Vagina (tissue), 2 donors: ENCODE data around the gene COLQ. TPM values are rescaled to one million over a fixed set of nuclear protein-coding genes. Genes with fewer than 3 reads are reported as not detected.

Experiments used
- DNase-seq, 2 donors: peaks; one replicate each; pipeline ENCODE4 v3.0.0-alpha.2; 2017; ENCODE audit errors: extremely low spot score in 2 of 2
- H3K27ac ChIP-seq: fragments of 200-600 bp; sonication (generic); one replicate; pipeline ENCODE4 v1.5.1; 2019
- H3K27me3 ChIP-seq: fragments of 200-600 bp; sonication (generic); one replicate; pipeline ENCODE4 v1.5.1; 2019
- H3K36me3 ChIP-seq, 2 donors: fragments of 200-600 bp; sonication (generic); one replicate each; pipeline ENCODE4 v1.5.1; 2017 to 2019
- H3K4me1 ChIP-seq: fragments of 200-600 bp; sonication (generic); one replicate; pipeline ENCODE4 v1.5.1; 2019
- H3K4me3 ChIP-seq, 2 donors: fragments of 200-600 bp; sonication (generic); 1 replicate in 1 of 2; 2 replicates in 1 of 2; pipeline ENCODE4 v1.5.1; 2016 to 2019
- H3K9me3 ChIP-seq: fragments of 200-600 bp; sonication (generic); one replicate; pipeline ENCODE4 v1.5.1; 2019
- POLR2A ChIP-seq, 2 donors: fragments of 450-650 bp; IDR thresholded peaks; one replicate each; pipeline ENCODE4 v1.6.1; 2017; ENCODE audit warnings: antibody characterized with exemption in 2 of 2, mild to moderate bottlenecking in 2 of 2, moderate library complexity in 2 of 2
- POLR2AphosphoS5 ChIP-seq, 2 donors: sonication (generic); formaldehyde crosslinking; IDR thresholded peaks; one replicate each; pipeline ENCODE4 v1.9.0; 2017; ENCODE audit warnings: antibody characterized with exemption in 2 of 2, mild to moderate bottlenecking in 2 of 2, low read depth in 1 of 2; ENCODE audit not compliant: insufficient read depth in 1 of 2
- intact Hi-C: fragments of 100-400 bp; cut with DNase I; formaldehyde crosslinking; loops from one replicate; pipeline ENCODE4 v1.15.1; 2023
- total RNA-seq: library from RNA; depleted of rRNA; stranded (reverse); fragments of >200 nt; gene quantifications from one replicate; pipeline ENCODE4 v1.2.3, GENCODE V29; 2016
- TF ChIP-seq, protein P1 (sequence below), 3 experiments: fragments of 450-650 bp in 2 of 3; fragments of 200-600 bp in 1 of 3; sonication (generic) in 1 of 3; IDR thresholded peaks; one replicate each; pipeline ENCODE4 v1.5.1; 2017 to 2019; ENCODE audit warnings: antibody characterized with exemption in 3 of 3, mild to moderate bottlenecking in 2 of 3, moderate library complexity in 2 of 3

Gene COLQ
- total RNA-seq, 1 donor from 2014 or later = 12.8 TPM

- Histone ChIP-seq H3K4me1 (no peaks in the 10 kb centered on the region), H3K27me3 (no peaks in the 10 kb centered on the region), H3K27ac (no peak overlapping the region), H3K36me3 (peaks cover 0 to 14% of the 10 kb centered on the region in 2 donors), H3K9me3 (no peaks in the 10 kb centered on the region), H3K4me3 (no peak overlapping the region)
- DNase-seq = no peak
- TF ChIP-seq, protein P1, sequence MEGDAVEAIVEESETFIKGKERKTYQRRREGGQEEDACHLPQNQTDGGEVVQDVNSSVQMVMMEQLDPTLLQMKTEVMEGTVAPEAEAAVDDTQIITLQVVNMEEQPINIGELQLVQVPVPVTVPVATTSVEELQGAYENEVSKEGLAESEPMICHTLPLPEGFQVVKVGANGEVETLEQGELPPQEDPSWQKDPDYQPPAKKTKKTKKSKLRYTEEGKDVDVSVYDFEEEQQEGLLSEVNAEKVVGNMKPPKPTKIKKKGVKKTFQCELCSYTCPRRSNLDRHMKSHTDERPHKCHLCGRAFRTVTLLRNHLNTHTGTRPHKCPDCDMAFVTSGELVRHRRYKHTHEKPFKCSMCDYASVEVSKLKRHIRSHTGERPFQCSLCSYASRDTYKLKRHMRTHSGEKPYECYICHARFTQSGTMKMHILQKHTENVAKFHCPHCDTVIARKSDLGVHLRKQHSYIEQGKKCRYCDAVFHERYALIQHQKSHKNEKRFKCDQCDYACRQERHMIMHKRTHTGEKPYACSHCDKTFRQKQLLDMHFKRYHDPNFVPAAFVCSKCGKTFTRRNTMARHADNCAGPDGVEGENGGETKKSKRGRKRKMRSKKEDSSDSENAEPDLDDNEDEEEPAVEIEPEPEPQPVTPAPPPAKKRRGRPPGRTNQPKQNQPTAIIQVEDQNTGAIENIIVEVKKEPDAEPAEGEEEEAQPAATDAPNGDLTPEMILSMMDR (IDR thresholded peaks at IDR 0.05) = peak; percentile 40 to 58 (median 46)
- no peak for TF ChIP-seq POLR2AphosphoS5 (IDR thresholded peaks at IDR 0.05; ENCODE audit: insufficient read depth in 1 of 2, low read depth in 1 of 2)
- no peak for TF ChIP-seq POLR2A (IDR thresholded peaks at IDR 0.05)
- intact Hi-C loops = loop anchor here (10.0 kb wide), 1 partner anchor 113 kb away; no protein-coding TSS in a partner anchor
These were observed 36.0 kb upstream of the COLQ start for GRCh38 chr3:15557511-15557946.

- intact Hi-C loops = loop anchor here (10.0 kb wide), 1 partner anchor 112 kb away; no protein-coding TSS in a partner anchor
- peaks cover 0 to 14% of the 10 kb centered on the region in 2 donors for H3K36me3 ChIP-seq
- DNase-seq = no peak
- no peak for TF ChIP-seq POLR2A (IDR thresholded peaks at IDR 0.05)
- no peak for TF ChIP-seq POLR2AphosphoS5 (IDR thresholded peaks at IDR 0.05; ENCODE audit: insufficient read depth in 1 of 2, low read depth in 1 of 2)
- TF ChIP-seq, protein P1 (IDR thresholded peaks at IDR 0.05) = no peak
- no peaks in the 10 kb centered on the region for H3K4me1 ChIP-seq
- H3K4me3 ChIP-seq = no peak overlapping the region
- no peaks in the 10 kb centered on the region for H3K9me3 ChIP-seq
- H3K27me3 ChIP-seq = no peaks in the 10 kb centered on the region
- H3K27ac ChIP-seq = no peak overlapping the region
These were observed 35.0 kb upstream of the COLQ start for GRCh38 chr3:15556512-15556911.

- DNase-seq = no peak
- intact Hi-C loops = loop anchor here (10.0 kb wide), 1 partner anchor 109 kb away; no protein-coding TSS in a partner anchor
- no peaks in the 10 kb centered on the region for H3K27me3 ChIP-seq
These were observed 32.2 kb upstream of the COLQ start for GRCh38 chr3:15553749-15554148.

DNA sequence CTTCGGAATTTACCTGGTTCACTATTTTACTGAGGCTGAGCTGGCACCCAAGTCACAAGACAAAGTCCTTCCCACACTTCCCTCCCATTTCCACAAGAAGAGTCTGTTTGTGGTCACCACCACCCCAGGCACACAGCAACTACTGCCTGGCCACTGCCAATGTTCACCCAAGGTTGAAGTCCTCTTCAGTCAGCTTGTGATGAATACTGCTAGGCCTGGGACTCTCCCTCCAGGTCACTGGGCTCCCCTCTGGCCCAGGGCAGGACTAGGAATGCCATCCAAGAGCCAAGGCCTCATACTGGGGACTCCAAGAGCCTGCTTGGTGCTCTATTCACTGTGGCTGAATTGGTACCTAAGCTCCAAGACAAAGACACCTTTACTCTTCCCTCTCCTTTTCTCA lies 30.4 kb upstream of the COLQ start:
- Histone ChIP-seq H3K4me3 (no peak overlapping the region), H3K9me3 (no peaks in the 10 kb centered on the region), H3K27ac (no peak overlapping the region), H3K27me3 (no peaks in the 10 kb centered on the region), H3K36me3 (peaks cover 0 to 5% of the 10 kb centered on the region in 2 donors), H3K4me1 (no peaks in the 10 kb centered on the region)
- TF ChIP-seq POLR2A (IDR thresholded peaks at IDR 0.05) (no peak), POLR2AphosphoS5 (IDR thresholded peaks at IDR 0.05; ENCODE audit: insufficient read depth in 1 of 2, low read depth in 1 of 2) (no peak)
- DNase-seq = no peak
- intact Hi-C loops = loop anchor here (10.0 kb wide), 1 partner anchor 107 kb away; no protein-coding TSS in a partner anchor

More at GRCh38 chr3:15553749-15554148, 32.2 kb upstream of the COLQ start:
- H3K9me3 ChIP-seq = no peaks in the 10 kb centered on the region
- no peak overlapping the region for H3K27ac ChIP-seq
- no peak overlapping the region for H3K4me3 ChIP-seq
- no peaks in the 10 kb centered on the region for H3K4me1 ChIP-seq
- TF ChIP-seq POLR2A (IDR thresholded peaks at IDR 0.05) = no peak
- H3K36me3 ChIP-seq = peaks cover 0 to 5% of the 10 kb centered on the region in 2 donors

DNA sequence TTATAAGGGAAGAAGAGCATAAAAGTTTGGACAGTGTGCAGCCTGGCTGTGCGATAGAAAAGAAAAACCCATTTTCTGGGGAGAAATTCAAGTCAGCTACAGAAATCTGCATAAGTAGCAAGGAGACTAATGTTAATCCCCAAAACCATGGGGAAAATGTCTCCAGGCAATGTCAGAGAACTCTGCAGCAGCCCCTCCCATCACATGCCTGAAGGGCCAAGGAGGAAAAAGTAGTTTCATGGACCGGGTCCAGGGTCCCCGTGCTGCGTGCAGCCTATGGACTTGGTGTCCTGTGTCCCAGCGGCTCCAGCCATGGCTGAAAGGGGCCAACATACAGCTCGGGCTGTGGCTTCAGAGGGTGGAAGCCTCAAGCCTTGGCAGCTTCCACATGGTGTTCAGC lies 28.3 kb upstream of the COLQ start:
- no peaks in the 10 kb centered on the region for H3K36me3 ChIP-seq
- no peaks in the 10 kb centered on the region for H3K9me3 ChIP-seq
- no peak overlapping the region for H3K27ac ChIP-seq
- no peaks in the 10 kb centered on the region for H3K27me3 ChIP-seq
- no peak for DNase-seq
- intact Hi-C loops = loop anchor here (10.0 kb wide), 1 partner anchor 105 kb away; no protein-coding TSS in a partner anchor
- TF ChIP-seq, protein P1 (IDR thresholded peaks at IDR 0.05) = no peak
- TF ChIP-seq POLR2A (IDR thresholded peaks at IDR 0.05) = no peak
- no peak for TF ChIP-seq POLR2AphosphoS5 (IDR thresholded peaks at IDR 0.05; ENCODE audit: insufficient read depth in 1 of 2, low read depth in 1 of 2)
- no peak overlapping the region for H3K4me3 ChIP-seq
- no peaks in the 10 kb centered on the region for H3K4me1 ChIP-seq

DNA sequence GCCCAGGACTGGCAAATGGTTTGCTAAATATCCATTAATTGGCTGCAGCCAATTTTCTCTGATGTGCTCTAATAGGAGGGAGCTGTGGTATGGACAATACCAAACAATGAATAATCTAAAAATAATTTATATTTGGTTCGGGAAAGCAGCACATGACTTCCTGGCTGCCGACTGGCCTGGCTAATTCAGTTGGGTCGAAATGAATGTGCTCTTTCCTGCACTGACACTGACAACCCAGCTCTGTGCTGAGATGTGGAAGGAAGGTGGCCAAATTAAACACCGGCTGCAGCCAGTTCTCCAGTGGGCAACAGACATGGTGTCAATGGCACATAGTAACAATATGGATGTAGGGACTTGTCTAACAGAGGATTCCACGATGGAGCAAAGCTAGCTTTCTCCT lies 21.1 kb upstream of the COLQ start:
- Histone ChIP-seq H3K36me3 (no peaks in the 10 kb centered on the region), H3K4me3 (no peak overlapping the region), H3K4me1 (peaks cover 5% of the 10 kb centered on the region), H3K9me3 (no peaks in the 10 kb centered on the region), H3K27me3 (no peaks in the 10 kb centered on the region), H3K27ac (no peak overlapping the region)
- TF ChIP-seq POLR2AphosphoS5 (IDR thresholded peaks at IDR 0.05; ENCODE audit: insufficient read depth in 1 of 2, low read depth in 1 of 2) (no peak), POLR2A (IDR thresholded peaks at IDR 0.05) (no peak)
- TF ChIP-seq, protein P1 (IDR thresholded peaks at IDR 0.05) = no peak
- DNase-seq = no peak
- intact Hi-C loops = no loop called here
